Loucy (cell line): ENCODE measurements around the gene PRKD3.

Source experiments
- H2AFZ ChIP-seq: fragments of 200-600 bp; sonication (generic); 2 replicates; pipeline ENCODE4 v1.6.0; 2016; ENCODE audit warnings: antibody characterized with exemption, mild to moderate bottlenecking, low read length, moderate library complexity
- H3F3A ChIP-seq: fragments of 200-600 bp; 2 replicates; pipeline ENCODE4 v1.6.0; 2016; ENCODE audit warnings: antibody characterized with exemption, low read depth, mild to moderate bottlenecking
- H3K27me3 ChIP-seq: fragments of 200-600 bp; sonication (generic); 2 replicates; pipeline ENCODE4 v1.6.1; 2014; ENCODE audit warnings: low read length, mild to moderate bottlenecking; ENCODE audit not compliant: insufficient read depth, poor library complexity, severe bottlenecking
- H3K36me3 ChIP-seq: fragments of 200-600 bp; sonication (generic); 2 replicates; pipeline ENCODE4 v1.6.1; 2016; ENCODE audit warnings: low read length; ENCODE audit not compliant: insufficient read depth
- H3K4me1 ChIP-seq: fragments of 200-600 bp; sonication (generic); 2 replicates; pipeline ENCODE4 v1.5.1; 2014; ENCODE audit warnings: low read length, mild to moderate bottlenecking; ENCODE audit not compliant: insufficient read depth, poor library complexity, severe bottlenecking
- H3K4me2 ChIP-seq: fragments of 200-600 bp; sonication (generic); 2 replicates; pipeline ENCODE4 v1.6.0; 2014; ENCODE audit warnings: antibody characterized with exemption, low read length, low read depth, mild to moderate bottlenecking; ENCODE audit not compliant: poor library complexity, severe bottlenecking
- H3K4me3 ChIP-seq: fragments of 200-600 bp; sonication (generic); 2 replicates; pipeline ENCODE4 v1.5.1; 2014; ENCODE audit warnings: low read length, mild to moderate bottlenecking, mixed read lengths; ENCODE audit not compliant: poor library complexity, severe bottlenecking
- H3K79me2 ChIP-seq: fragments of 200-600 bp; sonication (generic); 2 replicates; pipeline ENCODE4 v1.6.1; 2014; ENCODE audit warnings: low read length; ENCODE audit not compliant: insufficient read depth
- H3K9ac ChIP-seq: fragments of 200-600 bp; sonication (generic); 2 replicates; pipeline ENCODE4 v1.6.0; 2014; ENCODE audit warnings: mild to moderate bottlenecking, low read depth, low read length, moderate library complexity; ENCODE audit not compliant: poor library complexity, severe bottlenecking
- H3K9me2 ChIP-seq: fragments of 200-600 bp; sonication (generic); replicated peaks from 2 replicates; pipeline ENCODE4 v1.6.1; 2016; ENCODE audit warnings: low read depth, low read length, mixed read lengths
- H3K9me3 ChIP-seq: fragments of 200-600 bp; sonication (generic); 2 replicates; pipeline ENCODE4 v1.6.1; 2014; ENCODE audit warnings: mild to moderate bottlenecking, antibody characterized with exemption, low read length, low read depth; ENCODE audit not compliant: insufficient read depth
- H4K20me1 ChIP-seq: fragments of 200-600 bp; sonication (generic); 2 replicates; pipeline ENCODE4 v1.6.0; 2014; ENCODE audit warnings: antibody characterized with exemption, low read length, mild to moderate bottlenecking; ENCODE audit not compliant: insufficient read depth, poor library complexity, severe bottlenecking
- EZH2phosphoT487 ChIP-seq: fragments of 200-600 bp; IDR thresholded peaks from 2 replicates; pipeline ENCODE4 v1.6.1; 2018; ENCODE audit warnings: antibody characterized with exemption, mild to moderate bottlenecking, moderate library complexity, borderline replicate concordance
- TF ChIP-seq, protein P1 (sequence below): fragments of 200-600 bp; sonication (generic); conservative IDR thresholded peaks from 2 replicates; pipeline ENCODE4 v1.5.1; 2014; ENCODE audit warnings: mild to moderate bottlenecking, antibody characterized with exemption, low read length

The PRKD3 gene

GRCh38 chr2:37301408-37301807, 23.2 kb downstream of the PRKD3 start:
- no peaks in the 10 kb centered on the region for H3K27me3 ChIP-seq
- H3K4me2 ChIP-seq = no peak overlapping the region
- H3K36me3 ChIP-seq = no peaks in the 10 kb centered on the region
- no peak for TF ChIP-seq EZH2phosphoT487
- TF ChIP-seq, protein P1, sequence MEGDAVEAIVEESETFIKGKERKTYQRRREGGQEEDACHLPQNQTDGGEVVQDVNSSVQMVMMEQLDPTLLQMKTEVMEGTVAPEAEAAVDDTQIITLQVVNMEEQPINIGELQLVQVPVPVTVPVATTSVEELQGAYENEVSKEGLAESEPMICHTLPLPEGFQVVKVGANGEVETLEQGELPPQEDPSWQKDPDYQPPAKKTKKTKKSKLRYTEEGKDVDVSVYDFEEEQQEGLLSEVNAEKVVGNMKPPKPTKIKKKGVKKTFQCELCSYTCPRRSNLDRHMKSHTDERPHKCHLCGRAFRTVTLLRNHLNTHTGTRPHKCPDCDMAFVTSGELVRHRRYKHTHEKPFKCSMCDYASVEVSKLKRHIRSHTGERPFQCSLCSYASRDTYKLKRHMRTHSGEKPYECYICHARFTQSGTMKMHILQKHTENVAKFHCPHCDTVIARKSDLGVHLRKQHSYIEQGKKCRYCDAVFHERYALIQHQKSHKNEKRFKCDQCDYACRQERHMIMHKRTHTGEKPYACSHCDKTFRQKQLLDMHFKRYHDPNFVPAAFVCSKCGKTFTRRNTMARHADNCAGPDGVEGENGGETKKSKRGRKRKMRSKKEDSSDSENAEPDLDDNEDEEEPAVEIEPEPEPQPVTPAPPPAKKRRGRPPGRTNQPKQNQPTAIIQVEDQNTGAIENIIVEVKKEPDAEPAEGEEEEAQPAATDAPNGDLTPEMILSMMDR = no peak
- H3K4me3 ChIP-seq = no peak overlapping the region
- H3K9ac ChIP-seq = no peak overlapping the region
- no peaks in the 10 kb centered on the region for H3K9me2 ChIP-seq
- peaks cover 31% of the 10 kb centered on the region for H4K20me1 ChIP-seq
- no peak overlapping the region for H2AFZ ChIP-seq
- no peaks in the 10 kb centered on the region; the same call in 1 of the 2 replicates for H3K9me3 ChIP-seq
- H3F3A ChIP-seq = no peaks in the 10 kb centered on the region
- no peaks in the 10 kb centered on the region for H3K4me1 ChIP-seq
- peaks cover 94% of the 10 kb centered on the region for H3K79me2 ChIP-seq

DNA sequence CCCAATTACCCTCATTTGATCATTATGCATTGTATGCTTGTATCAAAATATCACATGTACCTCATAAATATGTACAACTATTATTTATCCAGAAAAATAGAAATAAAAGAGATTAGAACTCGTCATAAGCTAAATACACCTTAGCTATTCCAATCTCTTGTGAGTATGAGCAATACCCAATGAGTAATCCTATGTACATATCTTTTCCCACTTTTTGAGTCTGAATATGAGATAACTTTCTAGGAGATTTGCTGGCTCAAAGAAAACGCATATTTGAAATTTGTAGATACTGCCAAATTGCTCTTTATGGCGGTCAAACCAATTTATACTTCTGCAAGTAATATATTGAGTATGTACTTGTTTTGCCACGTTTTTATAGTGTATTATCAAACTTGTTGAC, 24.1 kb downstream of the PRKD3 start:
- Histone ChIP-seq H3K9ac (no peak overlapping the region), H3F3A (no peaks in the 10 kb centered on the region), H3K4me2 (no peak overlapping the region), H3K4me3 (no peak overlapping the region), H3K27me3 (no peaks in the 10 kb centered on the region), H3K9me2 (no peaks in the 10 kb centered on the region), H4K20me1 (peaks cover 31% of the 10 kb centered on the region), H3K9me3 (no peaks in the 10 kb centered on the region; the same call in 1 of the 2 replicates), H2AFZ (no peak overlapping the region), H3K36me3 (no peaks in the 10 kb centered on the region), H3K4me1 (no peaks in the 10 kb centered on the region), H3K79me2 (peaks cover 93% of the 10 kb centered on the region)
- TF ChIP-seq, protein P1 = no peak
- no peak for TF ChIP-seq EZH2phosphoT487

- H4K20me1 ChIP-seq = peaks cover 34% of the 10 kb centered on the region
- TF ChIP-seq EZH2phosphoT487 = no peak
- TF ChIP-seq, protein P1 = no peak
- no peak overlapping the region for H2AFZ ChIP-seq
- no peak overlapping the region for H3K4me2 ChIP-seq
- H3K79me2 ChIP-seq = peaks cover 93% of the 10 kb centered on the region
- no peaks in the 10 kb centered on the region for H3K9me2 ChIP-seq
- no peaks in the 10 kb centered on the region; the same call in 1 of the 2 replicates for H3K9me3 ChIP-seq
- H3F3A ChIP-seq = no peaks in the 10 kb centered on the region
- H3K4me1 ChIP-seq = no peaks in the 10 kb centered on the region
- no peak overlapping the region for H3K4me3 ChIP-seq
- no peaks in the 10 kb centered on the region for H3K36me3 ChIP-seq
- no peak overlapping the region for H3K9ac ChIP-seq
- H3K27me3 ChIP-seq = no peaks in the 10 kb centered on the region
Measured at GRCh38 chr2:37300146-37300545, 24.5 kb downstream of the PRKD3 start.
